HG03045 (cell line): Measurements from ENCODE around the gene MARF1.
"Not testable (repeated sequence)": the region's sequence is repeated elsewhere in the genome, so short reads cannot be mapped to it uniquely, and the experiment has no call there.

Source experiments
- ATAC-seq: cut with Tn5 transposase; IDR thresholded peaks from one replicate; pipeline ENCODE4 v1.9.1; 2021; ENCODE audit warnings: mild to moderate bottlenecking, moderate library complexity; ENCODE audit not compliant: unreplicated experiment

The MARF1 gene

GRCh38 chr16:15631730-15632409 is 11.1 kb downstream of the MARF1 start:
- no peak for ATAC-seq

- ATAC-seq = no peak
These were observed 21.1 kb downstream of the MARF1 start for GRCh38 chr16:15621889-15622288.

DNA sequence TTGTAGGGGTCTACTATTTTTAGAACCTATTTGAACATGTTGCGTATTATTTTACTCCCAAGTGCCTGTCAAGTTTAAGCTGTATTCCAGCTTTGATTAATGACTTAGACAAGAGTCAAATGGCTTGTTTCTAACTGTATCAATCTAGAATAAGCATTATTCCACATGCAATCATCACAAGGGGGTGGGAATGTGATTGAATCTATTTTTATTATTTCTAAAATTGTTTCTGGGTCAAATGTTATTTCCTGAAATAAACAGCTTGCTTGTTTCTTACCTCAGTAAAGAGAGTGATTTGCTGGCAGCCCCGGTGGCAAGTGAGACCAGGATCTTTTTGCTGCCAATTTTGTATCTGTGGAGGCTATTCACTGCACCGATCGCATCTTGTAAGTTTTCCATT is 21.5 kb downstream of the MARF1 start:
- no peak for ATAC-seq

DNA sequence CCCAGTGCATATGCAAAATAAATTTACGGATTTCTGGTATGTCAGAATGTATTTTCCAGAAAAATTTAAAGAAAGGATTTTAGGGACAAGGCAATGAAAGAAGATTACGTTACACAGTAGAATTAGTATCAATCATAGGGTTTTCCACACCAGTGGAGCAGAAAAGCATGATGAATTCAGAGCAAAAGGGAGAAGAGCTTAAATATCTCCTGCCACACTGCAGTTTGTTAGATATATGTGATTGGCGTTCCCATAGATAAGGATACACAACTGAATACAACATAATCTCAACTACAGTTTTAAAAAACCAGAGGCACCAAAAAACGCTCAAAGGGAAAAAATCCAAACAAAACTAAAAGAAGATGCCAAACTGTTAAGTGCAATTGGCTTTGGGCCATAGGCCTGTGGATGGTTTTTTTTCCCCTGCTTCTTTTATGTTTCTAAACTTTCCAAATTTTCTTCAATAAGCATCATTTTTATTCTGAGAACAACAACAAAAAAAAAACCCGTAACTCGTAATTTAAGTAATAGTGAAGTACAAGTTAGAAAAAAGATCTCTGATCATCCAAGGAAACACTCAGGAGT is 22.3 kb downstream of the MARF1 start:
- ATAC-seq = no peak

GRCh38 chr16:15618392-15618791 is 24.6 kb downstream of the MARF1 start:
- no peak for ATAC-seq

- no peak for ATAC-seq
These were observed 25.1 kb downstream of the MARF1 start for GRCh38 chr16:15617901-15618300.

GRCh38 chr16:15616475-15617165 is 26.3 kb downstream of the MARF1 start:
- no peak for ATAC-seq

GRCh38 chr16:15616012-15616411 is 26.9 kb downstream of the MARF1 start:
- ATAC-seq = no peak

- no peak for ATAC-seq
These were observed 29.3 kb downstream of the MARF1 start for GRCh38 chr16:15613676-15614075.

- ATAC-seq = no peak
These were observed 31.3 kb downstream of the MARF1 start for GRCh38 chr16:15611610-15612009.

GRCh38 chr16:15610369-15610871 is 32.5 kb downstream of the MARF1 start:
- no peak for ATAC-seq

DNA sequence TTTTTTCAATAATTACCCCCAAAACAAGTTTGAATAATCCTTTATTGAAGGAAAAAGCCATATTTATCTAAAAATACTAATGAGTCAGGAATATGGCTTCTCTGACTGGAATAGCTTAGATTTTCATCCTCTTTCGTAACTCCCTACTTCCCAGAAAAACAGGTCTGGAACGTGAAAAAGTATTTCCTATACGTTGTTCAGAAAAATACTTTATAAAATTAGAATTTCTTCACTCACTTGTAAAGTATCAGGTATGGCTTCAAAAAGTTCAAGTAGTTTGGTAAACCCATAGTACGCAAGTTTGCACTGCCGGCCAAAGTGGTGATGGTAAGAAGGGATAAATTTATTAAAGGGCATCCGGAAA is 33.7 kb downstream of the MARF1 start:
- ATAC-seq = no peak

GRCh38 chr16:15608398-15609285 is 34.3 kb downstream of the MARF1 start:
- no peak for ATAC-seq

GRCh38 chr16:15607700-15608396 is 35.1 kb downstream of the MARF1 start:
- no peak for ATAC-seq

DNA sequence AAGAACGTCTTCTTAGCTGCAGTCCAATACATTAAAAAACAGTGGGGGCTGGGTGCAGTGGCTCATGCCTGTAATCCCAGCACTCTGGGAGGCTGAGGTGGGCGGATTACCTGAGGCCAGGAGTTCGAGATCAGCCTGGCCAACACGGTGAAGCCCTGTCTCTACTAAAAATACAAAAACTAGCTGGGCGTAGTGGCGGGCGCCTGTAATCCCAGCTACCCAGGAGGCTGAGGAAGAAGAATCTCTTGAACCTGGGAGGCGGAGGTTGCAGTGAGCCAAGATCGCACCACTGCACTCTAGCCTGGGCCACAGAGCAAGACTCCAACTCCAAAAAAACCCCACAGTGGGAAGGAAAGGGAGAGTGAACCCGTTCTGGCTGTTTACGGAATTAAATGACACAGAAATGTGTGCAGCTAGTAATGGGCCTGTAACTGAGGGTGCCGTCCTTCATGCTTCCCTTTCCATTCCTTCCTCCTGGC is 35.7 kb downstream of the MARF1 start:
- not testable (repeated sequence) for ATAC-seq

DNA sequence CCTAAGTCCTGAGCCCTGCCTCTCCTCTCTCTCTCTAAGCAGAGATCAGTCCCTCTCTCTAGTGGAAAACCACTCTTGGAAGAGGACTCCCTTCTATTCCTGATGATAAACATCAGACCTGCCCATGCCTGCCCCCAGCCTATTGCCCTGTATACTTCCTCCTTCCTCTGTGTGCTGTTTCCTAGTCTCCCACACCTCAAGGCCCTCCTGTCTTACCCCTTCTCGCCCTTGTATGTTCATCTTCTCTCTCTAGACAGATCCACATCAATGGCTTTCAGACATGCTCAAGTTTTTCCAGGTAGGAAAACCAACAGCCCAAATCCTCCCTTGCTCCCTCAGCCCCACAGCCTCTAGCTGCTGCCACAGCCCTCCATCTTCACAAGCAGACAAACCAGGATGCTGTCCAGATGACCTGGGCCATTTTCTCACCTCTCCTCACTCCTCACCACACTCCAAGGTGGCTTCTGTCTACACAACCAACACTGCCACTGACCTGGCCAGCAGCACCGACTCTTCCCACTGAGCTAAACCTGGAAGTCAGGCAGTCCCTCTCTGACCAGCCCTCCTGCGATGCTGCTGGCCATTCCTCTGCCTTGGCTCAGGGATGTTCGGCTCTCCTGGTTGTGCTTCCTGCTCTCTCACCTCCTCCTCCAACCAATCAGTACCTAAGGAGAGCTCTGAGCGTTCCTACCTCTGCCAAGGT is 36.3 kb downstream of the MARF1 start:
- no peak for ATAC-seq

GRCh38 chr16:15605839-15606517 is 37.0 kb downstream of the MARF1 start:
- no peak for ATAC-seq

- ATAC-seq = no peak
These were observed 38.2 kb downstream of the MARF1 start for GRCh38 chr16:15604460-15605440.
